Activated CD4-positive, alpha-beta T cell treated with anti-CD3 and anti-CD28 coated beads for 4 hours (primary cell): ENCODE data around the gene TXNDC11.

Experiments used
- DNase-seq, 2 donors: peaks; one replicate each; pipeline ENCODE4 v3.0.0-alpha.2; 2020

The TXNDC11 gene

GRCh38 chr16:11752856-11753255, 10.2 kb upstream of the TXNDC11 start:
- no peak for DNase-seq

- DNase-seq, result no peak
Observed at GRCh38 chr16:11750056-11750455, 7.4 kb upstream of the TXNDC11 start.

- DNase-seq, result no peak
Observed at GRCh38 chr16:11748404-11749254, 6.0 kb upstream of the TXNDC11 start.

DNA sequence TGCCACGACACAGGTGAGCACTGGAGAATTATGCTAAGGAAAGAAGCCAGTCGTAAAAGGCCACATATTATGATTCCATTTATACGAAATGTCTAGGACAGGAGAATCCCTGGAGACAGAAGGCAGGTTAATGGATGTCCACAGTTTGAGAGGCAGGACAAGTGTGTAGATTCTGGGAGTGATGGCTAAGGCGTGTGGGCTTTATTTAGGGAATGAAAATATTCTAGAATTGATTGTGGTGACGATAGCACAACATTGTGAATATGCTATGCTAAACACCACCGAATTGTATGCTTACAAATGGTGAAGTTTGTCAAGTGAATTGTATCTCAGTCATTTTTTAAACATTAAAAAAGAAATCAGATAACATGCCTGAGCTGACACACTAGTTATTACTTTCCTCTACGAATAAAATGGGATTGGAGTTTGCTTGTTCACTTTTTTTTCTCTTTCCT, 5.3 kb upstream of the TXNDC11 start:
- no peak for DNase-seq

DNA sequence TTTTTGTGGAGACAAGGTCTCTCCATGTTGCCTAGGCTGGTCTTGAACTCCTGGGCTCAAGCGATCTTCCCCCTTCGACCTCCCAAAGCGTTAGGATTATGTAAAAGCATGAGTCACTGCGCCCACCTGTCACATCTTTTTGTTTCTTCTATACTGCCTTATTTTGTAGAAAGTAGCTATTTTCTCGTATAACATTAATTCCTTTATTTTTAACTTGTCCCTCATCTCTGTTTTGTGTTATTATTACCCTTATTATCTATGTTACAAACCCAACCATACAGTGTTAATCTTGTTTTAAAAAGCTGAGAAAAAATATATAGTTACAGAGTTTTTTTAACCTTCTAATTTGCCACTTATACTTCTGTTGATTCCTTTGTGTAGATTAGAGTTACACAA, 1.4 kb upstream of the TXNDC11 start:
- no peak for DNase-seq

DNA sequence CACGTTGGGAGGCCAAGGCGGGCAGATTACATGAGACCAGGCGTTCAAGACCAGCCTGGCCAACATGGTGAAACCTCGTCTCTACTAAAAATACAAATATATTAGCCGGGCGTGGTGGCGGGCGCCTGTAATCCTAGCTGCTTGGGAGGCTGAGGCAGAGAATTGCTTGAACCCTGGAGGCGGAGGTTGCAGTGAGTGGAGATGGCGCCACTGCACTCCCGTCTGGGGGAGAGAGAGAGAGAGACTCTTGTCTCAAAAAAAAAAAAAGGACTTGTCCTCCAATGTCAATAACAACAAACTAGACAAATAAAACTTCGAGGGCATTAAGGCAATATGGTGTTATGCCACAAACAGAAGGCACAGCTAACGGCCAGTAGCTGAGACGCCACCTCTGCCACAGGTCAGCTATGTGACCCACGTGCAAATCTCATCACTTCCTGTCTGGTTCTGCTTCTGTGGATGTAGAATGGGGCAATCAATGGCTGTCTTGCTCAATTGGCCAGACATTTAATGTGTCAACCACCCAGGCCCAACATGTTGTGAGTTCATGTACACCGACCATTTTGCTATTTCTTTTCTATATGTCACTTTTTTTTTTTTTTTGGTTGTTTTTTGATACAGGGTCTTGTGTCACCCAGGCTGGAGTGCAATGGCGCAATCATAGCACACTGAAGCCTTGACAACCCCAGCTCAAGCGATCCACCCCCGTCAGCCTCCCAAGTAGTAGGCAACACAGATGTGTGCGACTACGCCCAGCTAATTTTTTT, 834 bp upstream of the TXNDC11 start:
- DNase-seq, result peak; percentile 4 to 6

- peak in 1 of 2 donors; percentile 36 for DNase-seq
Observed at GRCh38 chr16:11742093-11742535, 543 bp downstream of the TXNDC11 start.

DNA sequence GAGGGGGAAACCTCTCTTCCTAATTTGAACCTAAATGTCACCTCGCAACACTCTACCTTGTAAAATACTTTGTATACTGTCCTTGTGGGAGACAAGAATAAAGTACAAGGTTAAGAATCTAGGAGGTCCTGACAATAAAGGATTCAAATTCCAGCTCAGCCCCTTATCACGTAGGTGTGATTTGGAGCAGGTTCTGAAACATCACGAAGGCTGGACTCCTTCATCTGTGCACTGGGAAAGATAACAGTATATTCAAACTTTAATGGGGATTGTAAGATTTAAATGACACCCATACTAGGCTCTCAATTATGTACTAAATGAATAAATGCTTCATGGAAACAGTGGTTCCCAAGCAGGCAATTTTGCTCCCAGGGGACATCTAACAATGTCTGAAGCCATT, 2.1 kb downstream of the TXNDC11 start:
- DNase-seq, result no peak

GRCh38 chr16:11738742-11739544, 3.7 kb downstream of the TXNDC11 start:
- DNase-seq, result no peak

- no peak for DNase-seq
Observed at GRCh38 chr16:11737713-11738112, 4.9 kb downstream of the TXNDC11 start.

DNA sequence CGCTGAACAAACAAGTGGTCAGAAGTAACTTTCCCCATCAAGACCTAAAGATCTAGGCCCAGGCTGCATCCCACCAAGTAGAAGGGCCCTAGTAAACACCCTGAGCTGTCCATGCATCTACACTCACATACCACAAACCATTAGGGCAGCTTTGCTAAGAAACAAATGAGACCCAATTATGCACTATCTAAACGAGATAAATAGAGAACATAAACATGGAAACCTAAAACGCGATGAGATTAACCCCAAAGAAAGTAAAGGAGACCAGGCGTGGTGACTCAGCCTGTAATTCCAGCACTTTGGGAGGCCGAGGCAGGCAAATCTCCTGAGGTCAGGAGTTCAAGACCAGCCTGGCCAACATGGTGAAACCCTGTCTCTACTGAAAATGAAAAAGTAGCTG, 5.8 kb downstream of the TXNDC11 start:
- DNase-seq, result no peak

DNA sequence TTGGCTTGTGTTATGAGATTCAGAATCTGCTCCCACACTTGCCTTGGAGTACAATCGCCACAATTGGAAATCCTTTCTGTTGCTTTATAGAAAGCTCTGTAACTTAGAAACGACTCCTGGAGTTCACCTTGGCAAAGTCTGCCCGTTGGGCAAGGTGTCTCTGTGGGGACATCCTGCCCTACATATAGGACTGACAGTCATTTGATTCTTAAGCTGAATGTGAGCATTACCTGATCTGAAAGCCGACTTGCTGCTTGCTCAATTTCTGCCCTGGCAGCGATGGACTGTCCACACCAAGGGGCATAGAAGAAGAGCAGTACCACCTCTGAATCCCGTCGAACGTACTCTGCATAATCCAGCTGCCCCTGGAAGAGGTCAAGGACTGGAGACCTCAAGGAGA, 6.9 kb downstream of the TXNDC11 start:
- no peak for DNase-seq

DNA sequence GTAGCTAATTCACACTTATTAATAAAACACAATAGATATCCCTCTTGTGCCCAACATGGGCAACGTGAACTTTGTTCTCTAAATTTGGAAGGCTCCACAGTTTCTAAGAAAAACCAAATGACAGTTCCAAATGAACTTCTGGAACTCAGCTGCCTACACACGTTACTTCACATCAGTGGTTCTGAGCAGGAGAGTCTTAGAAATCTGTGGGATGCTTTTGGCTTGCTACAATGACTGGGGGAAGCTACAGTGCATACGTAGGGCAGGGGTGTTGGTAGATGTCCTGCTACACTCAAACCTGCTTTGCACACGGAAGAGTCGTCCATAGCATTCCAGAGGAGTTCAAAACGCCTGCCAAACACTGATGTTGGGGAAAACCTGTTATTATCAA, 8.0 kb downstream of the TXNDC11 start:
- DNase-seq, result no peak

DNA sequence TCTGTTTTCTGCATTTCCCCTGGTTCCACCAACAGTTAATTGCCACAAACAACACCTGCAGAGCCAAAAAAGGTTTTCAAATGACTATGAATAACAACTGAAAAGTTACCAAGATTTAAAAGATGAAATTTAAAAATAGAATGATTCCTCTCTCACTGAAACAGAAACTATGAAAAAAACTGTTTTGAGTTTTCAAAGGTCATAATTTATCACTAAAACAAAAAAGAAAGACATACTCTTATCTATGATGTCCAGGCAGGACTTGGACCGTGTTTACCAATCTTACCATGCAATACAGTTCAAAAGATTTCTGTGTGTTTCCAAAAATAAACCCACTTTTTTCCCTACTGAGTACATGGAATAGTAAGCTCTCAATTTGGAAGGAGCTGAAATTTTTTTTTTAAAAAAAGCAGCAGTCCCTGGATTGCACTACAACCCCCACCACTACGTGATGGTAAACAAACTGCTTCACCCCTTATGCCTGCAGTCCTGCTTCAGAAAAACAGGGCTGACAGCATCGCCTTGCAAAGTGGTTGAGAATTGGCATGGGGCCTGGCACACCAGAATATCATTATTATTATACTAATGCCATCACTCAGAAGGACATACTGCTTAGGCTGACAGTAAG, 8.5 kb downstream of the TXNDC11 start:
- DNase-seq, result no peak

GRCh38 chr16:11731222-11731621, 11.4 kb downstream of the TXNDC11 start:
- no peak for DNase-seq

- DNase-seq, result no peak
Observed at GRCh38 chr16:11729787-11730186, 12.9 kb downstream of the TXNDC11 start.

GRCh38 chr16:11727796-11728543, 14.7 kb downstream of the TXNDC11 start:
- no peak for DNase-seq

DNA sequence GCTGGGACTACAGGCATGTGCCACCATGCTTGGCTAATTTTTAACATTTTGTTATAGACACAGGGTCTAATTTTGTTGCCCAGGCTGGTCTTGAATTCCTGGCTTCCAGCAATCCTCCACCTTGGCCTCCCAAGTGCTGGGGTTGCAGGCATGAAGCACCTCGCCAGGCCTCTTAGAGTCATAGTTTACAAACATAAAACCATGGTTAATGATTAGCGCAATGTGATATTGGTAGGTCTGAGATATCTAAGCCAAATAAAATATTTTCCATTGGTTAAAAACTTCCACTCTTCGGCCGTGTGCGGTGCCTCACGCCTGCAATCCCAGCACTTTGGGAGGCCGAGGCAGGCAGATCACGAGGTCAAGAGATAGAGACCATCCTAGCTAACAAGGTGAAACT, 16.6 kb downstream of the TXNDC11 start:
- DNase-seq, result no peak

GRCh38 chr16:11725457-11725856, 17.2 kb downstream of the TXNDC11 start:
- no peak for DNase-seq

DNA sequence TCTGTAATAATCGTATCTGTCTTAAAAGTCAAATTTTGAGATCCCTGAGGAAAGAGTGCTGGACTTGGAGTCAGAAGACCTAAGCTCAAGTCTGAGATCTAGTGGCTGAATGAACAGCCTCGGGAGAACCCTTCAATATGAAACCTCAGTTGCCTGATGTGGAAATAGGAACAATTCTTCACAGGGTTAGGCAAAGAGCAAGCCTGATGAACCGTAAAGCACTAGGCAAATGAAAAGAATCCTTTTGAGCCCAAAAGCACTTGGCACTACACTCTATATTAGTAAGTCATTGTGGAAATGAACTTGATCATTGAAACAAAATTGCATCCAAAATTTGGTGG, 20.2 kb downstream of the TXNDC11 start:
- no peak for DNase-seq

GRCh38 chr16:11721781-11722467, 20.7 kb downstream of the TXNDC11 start:
- no peak for DNase-seq

GRCh38 chr16:11719762-11720161, 22.9 kb downstream of the TXNDC11 start:
- no peak for DNase-seq
